Measurements from ENCODE around the gene TAS1R3.

TAS1R3 gene

DNA sequence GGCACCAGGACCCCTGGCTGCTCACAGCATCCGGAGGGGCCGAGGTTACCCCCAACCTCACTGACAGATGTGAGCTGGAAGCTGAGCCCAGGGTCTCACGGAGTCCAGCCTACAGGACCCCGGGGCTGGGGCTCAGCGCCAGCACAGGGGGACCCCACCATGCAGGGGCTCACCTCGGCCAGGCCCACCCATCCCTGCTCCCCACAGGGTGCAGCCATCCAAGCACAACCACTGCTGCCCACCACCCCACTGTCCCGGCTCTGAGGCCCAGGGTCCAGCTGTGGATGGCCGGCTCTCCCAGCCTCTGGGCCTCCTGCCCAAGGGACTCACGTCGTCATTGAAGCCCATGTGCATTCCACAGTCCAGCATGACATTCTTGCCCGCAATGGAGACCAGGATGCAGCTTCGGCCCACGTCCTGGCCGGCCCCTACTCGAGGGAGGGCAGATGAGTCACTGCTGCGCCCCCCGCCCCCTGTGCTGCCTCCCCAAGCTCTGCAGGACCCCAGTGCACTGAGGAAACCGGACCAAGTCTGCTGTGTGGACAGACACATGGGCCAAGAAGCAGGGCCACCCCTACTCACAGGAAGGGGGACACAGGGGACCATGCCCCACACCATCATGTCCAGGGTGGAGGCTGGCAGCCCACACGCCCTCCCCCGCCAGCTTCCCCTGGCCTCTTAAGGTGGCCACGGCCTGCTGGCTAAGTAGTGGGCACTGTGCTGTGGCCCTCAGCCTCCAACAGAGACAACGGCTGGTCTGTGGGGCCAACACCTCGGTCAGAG is 10.2 kb upstream of the TAS1R3 start:
- H3K4me3 ChIP-seq (ENCODE audit: low read depth, low read length) = no peak overlapping the region

DNA sequence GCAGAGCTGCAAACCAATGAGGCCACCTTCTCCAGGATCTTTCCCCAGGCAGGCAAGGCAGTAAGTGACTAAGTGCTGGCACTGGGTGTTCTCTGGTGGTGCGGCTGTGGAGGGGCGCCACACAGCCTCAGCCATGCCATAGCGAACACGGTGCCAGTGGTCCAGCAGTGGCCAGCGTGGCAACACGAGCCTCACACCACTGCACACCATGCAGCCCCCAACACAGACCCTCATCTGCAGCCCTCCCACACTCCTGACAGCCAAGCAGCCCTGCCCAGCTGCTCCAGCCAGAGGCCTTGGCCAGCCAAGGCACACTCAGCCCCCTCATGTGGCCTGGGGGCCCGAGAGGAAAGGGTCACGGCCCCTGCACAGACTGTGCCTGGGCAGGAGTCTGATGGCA is 9.6 kb upstream of the TAS1R3 start:
- no peak overlapping the region for H3K4me3 ChIP-seq (ENCODE audit: low read depth, low read length)

DNA sequence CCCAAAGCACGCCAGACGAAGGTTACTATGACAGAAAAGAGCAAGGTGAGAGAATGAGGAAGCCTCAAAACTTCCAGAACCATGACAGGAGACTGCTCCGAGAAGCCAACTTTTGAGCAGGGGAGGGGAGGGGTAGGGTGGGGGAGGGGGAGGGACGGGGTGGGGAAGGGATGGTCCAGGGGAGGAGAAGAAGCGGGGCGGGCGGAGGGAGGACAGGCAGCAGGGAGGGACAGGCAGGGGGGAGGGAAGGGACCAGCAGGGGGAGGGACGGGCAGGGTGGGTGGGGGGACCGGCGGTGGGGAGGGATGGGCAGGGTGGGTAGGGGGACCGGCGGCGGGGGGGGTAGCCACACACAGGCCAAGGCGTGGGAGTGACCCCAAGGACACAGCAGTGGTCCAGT is 8.7 kb upstream of the TAS1R3 start:
- H3K4me3 ChIP-seq (ENCODE audit: low read depth, low read length) = no peak overlapping the region

DNA sequence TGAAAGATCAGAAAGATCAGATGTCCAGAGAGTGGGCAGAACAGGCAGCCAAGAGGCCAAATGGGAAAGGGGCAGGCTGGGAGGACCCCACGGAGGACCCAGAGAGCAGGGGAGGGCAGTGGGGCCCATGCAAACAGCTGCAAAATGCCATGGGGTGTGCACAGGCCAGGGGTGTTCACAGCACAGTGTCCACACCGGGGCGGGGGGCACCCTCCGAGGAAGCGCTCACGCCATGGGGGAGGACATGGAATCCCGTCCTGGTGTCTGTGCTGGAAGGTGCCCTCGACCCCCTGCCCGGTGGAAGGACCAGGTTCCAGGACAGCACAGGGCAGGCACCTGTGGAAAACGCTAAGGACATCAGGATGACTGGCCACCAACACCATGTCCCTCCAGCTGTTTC is 8.1 kb upstream of the TAS1R3 start:
- no peak overlapping the region for H3K4me3 ChIP-seq (ENCODE audit: low read depth, low read length)

DNA sequence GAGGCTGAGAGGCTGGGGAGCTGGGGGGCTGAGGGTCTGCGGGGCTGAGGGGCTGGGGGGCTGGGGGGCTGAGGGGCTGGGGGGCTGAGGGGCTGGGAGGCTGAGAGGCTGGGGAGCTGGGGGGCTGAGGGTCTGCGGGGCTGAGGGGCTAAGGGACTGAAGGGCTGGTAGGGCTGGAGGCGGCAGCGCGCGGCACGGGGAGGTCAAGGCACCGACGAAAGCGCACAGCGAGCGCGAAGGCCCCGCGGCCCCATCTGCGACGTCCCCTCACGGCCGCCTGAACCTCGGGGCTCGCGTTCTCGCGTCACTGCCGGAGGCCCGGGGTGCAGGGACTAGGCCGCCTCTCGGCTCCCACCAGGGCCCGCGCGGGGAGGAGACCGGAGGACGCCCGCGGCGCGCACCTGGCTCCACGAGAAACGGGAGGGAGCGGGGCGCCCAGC is 7.0 kb upstream of the TAS1R3 start:
- peak overlapping the region; percentile 82 for H3K4me3 ChIP-seq (ENCODE audit: low read depth, low read length)

DNA sequence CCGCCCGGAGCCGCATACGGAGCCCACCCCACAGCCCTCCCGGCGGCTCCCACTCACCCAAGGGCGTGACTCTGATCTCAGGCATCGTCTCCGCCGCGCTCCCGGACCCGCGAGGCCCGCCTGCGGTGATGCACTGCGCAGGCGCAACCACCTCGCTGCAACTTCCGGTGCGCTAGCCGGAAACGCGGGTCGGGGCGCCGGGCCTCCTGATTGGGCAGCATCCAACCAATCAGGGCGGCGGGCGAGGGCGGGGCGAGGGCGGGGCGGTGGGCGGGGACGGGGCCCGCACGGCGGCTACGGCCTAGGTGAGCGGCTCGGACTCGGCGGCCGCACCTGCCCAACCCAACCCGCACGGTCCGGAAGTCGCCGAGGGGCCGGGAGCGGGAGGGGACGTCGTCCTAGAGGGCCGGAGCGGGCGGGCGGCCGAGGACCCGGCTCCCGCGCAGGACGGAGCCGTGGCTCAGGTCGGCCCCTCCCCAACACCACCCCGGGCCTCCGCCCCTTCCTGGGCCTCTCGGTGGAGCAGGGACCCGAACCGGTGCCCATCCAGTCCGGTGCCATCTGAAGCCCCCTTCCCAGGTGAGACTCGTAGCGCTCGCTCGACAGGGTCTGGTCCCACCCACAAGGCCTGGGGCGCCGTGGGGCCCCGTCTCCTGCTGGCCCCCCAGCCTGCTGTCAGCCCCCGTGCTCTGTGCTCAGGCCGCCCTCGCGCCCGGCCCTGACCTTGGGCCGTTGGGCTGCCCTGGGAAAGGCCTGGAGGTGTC is 6.4 kb upstream of the TAS1R3 start, which contains the start of the genes CPTP and INTS11:
Gene CPTP (plus strand): TSS at position 279 of the 764 bp plus-strand sequence. CDS start 2,109 bp downstream, outside the sequence.
Gene INTS11 (minus strand): TSS at position 137 of the 764 bp plus-strand sequence. CDS start 52 bp downstream, at position 85.
- peak within 1 kb of the TSS; percentile 82 for H3K4me3 ChIP-seq (ENCODE audit: low read depth, low read length)

DNA sequence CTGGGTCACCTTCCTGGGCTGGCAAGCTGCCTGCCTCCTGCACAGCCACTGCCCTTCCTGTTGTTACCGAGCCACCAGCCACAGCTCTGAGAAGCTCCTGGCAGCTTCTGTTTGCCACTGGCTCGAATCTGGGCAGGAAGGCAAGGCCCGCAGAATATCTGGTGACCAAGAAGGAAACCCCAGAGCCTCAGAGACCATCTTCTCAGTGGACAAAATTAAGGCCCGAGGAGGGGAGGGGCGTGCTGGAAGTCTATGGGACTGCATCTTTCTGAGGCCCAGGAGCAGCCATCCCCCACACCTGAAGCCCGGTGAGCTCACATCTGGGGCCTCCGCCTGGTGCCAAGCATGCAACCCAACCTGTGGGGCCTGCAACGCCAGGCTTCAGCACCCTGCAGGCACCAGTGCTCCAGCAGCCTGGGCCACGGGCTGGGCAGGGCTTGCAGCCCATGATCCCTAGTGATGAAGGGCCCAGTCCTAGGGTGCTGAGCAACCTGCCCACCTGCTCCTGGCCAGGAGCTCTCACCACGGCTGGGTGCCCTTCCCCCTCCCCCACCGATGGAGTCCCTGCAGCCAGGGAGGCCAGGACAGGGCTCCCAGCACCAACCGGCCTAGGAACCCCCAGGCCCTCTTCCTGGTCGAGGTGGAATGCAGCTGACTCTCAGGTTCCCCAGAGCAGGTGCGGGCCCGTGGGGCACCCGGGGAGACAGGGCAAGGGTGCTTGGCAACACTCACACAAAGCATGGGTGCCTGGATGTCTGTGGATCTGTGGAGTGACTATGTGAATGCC is 5.6 kb upstream of the TAS1R3 start:
- H3K4me3 ChIP-seq (ENCODE audit: low read depth, low read length) = peak overlapping the region; percentile 66

DNA sequence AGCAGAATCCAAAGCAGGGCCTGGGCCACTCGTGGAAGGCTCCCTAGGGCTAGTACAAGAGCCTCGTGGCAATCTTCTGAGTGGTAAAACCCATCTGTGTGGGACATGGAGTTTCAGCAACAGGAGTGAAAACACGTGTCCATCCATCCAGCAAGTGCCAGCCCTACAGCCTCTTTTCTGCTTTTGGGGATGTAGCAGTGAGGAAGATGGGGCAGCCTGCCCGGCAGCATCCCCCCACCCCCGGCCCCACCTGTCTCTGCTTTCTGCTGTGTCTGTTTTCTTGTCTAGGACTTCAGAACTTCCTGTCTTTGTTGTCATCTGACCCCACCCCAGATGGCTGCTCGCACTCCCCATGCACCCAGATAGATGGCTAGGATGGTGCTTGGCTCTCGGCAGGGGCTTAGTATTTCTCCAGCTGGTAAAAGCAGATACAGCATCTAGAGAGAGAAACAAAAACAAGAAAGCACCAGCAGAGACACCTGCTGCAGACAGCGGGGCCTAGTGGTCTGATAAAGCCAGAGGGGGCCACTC is 4.9 kb upstream of the TAS1R3 start:
- no peak overlapping the region for H3K4me3 ChIP-seq (ENCODE audit: low read depth, low read length)

DNA sequence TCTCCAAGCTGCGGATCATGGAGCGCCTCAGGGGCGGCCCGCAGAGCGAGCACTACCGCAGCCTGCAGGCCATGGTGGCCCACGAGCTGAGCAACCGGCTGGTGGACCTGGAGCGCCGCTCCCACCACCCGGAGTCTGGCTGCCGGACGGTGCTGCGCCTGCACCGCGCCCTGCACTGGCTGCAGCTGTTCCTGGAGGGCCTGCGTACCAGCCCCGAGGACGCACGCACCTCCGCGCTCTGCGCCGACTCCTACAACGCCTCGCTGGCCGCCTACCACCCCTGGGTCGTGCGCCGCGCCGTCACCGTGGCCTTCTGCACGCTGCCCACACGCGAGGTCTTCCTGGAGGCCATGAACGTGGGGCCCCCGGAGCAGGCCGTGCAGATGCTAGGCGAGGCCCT is 3.8 kb upstream of the TAS1R3 start:
- H3K4me3 ChIP-seq (ENCODE audit: low read depth, low read length) = no peak overlapping the region

DNA sequence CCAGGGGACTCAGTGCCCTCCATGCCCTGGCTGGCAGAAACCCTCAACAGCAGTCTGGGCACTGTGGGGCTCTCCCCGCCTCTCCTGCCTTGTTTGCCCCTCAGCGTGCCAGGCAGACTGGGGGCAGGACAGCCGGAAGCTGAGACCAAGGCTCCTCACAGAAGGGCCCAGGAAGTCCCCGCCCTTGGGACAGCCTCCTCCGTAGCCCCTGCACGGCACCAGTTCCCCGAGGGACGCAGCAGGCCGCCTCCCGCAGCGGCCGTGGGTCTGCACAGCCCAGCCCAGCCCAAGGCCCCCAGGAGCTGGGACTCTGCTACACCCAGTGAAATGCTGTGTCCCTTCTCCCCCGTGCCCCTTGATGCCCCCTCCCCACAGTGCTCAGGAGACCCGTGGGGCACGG is 2.8 kb upstream of the TAS1R3 start:
- no peak overlapping the region for H3K4me3 ChIP-seq (ENCODE audit: low read depth, low read length)

DNA sequence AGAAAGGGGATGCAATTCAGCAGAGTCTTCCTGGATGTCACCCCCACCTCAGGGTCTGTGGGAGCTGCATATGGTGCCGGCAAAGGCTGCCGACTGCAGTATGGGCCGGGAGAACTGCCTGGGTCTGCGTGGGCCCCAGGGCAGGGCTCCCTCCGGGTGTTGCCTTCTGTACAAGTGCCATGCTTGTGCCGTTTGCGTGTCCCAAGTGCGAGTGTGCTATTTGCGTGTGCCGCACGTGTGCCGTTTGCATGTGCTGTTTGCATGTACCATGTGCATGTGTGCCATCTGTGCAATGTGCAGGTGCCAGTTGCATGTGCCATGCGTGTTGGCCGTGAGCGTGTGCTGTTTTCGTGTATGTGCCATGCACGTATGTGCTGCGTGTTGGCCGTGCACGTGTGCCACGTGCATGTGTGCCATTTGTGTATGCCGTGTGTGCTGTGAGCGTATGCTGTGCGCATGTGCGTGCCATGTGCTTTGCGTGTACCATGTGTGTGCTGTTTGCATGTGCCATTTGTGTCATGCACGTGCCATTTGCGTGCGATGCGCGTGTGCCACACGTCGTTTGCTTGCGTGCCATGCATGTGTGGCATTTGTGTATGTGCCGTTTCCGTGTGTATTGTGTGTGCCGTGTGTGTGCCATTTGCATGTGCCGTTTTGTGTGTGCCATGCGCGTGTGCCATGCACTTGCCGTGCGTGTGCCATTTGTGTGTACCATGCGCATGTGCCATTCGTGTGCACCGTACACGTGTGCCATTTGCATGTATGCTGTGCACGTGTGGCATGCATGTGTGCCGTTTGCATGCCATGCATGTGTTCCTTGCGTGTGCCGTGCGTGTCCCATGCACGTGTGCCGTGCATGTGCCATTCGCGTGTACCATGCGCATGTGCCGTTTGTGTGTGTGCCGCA is 1.5 kb upstream of the TAS1R3 start:
- no peak overlapping the region for H3K4me3 ChIP-seq (ENCODE audit: low read depth, low read length)

DNA sequence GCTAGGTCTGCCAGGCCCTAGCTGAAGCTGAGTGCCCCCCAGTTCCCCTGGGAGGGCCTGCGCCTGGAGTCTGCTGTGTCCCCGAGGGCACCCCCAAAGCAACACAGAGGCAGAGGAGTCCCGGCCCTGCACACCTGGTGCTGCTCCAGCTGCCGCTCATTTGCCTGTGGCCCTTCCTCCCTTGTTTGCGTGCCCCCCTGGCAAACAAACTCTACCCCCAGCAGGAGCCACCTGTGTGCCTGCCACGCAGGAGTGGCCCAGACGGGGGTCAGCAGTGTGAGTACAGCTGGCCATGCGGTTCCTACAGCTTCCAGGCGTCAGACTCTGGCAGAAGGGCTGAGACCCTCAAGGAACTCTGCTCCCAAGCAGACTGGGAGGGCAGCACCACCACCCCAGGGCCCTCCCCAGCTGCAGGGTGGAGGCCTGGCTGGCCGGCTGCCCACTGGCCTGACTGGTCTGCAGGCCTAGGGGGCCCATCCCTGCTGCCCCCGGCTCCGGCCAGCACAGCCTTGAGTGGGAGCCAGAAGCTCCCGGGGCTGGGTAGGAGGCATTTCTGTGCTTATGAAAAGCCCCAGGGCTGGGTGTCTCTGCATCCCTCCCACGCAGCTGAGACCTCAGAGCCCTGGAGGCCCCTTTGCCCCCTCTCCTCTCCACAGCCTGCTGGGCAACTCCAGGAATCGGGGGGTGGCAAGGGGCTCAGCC is 563 bp upstream of the TAS1R3 start:
- H3K4me3 ChIP-seq (ENCODE audit: low read depth, low read length) = no peak overlapping the region

DNA sequence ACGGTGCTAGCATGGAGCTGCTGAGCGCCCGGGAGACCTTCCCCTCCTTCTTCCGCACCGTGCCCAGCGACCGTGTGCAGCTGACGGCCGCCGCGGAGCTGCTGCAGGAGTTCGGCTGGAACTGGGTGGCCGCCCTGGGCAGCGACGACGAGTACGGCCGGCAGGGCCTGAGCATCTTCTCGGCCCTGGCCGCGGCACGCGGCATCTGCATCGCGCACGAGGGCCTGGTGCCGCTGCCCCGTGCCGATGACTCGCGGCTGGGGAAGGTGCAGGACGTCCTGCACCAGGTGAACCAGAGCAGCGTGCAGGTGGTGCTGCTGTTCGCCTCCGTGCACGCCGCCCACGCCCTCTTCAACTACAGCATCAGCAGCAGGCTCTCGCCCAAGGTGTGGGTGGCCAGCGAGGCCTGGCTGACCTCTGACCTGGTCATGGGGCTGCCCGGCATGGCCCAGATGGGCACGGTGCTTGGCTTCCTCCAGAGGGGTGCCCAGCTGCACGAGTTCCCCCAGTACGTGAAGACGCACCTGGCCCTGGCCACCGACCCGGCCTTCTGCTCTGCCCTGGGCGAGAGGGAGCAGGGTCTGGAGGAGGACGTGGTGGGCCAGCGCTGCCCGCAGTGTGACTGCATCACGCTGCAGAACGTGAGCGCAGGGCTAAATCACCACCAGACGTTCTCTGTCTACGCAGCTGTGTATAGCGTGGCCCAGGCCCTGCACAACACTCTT is 1.1 kb downstream of the TAS1R3 start:
- H3K4me3 ChIP-seq (ENCODE audit: low read depth, low read length) = no peak overlapping the region

DNA sequence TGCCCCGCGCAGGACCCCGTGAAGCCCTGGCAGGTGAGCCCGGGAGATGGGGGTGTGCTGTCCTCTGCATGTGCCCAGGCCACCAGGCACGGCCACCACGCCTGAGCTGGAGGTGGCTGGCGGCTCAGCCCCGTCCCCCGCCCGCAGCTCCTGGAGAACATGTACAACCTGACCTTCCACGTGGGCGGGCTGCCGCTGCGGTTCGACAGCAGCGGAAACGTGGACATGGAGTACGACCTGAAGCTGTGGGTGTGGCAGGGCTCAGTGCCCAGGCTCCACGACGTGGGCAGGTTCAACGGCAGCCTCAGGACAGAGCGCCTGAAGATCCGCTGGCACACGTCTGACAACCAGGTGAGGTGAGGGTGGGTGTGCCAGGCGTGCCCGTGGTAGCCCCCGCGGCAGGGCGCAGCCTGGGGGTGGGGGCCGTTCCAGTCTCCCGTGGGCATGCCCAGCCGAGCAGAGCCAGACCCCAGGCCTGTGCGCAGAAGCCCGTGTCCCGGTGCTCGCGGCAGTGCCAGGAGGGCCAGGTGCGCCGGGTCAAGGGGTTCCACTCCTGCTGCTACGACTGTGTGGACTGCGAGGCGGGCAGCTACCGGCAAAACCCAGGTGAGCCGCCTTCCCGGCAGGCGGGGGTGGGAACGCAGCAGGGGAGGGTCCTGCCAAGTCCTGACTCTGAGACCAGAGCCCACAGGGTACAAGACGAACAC is 1.8 kb downstream of the TAS1R3 start:
- no peak overlapping the region for H3K4me3 ChIP-seq (ENCODE audit: low read depth, low read length)

DNA sequence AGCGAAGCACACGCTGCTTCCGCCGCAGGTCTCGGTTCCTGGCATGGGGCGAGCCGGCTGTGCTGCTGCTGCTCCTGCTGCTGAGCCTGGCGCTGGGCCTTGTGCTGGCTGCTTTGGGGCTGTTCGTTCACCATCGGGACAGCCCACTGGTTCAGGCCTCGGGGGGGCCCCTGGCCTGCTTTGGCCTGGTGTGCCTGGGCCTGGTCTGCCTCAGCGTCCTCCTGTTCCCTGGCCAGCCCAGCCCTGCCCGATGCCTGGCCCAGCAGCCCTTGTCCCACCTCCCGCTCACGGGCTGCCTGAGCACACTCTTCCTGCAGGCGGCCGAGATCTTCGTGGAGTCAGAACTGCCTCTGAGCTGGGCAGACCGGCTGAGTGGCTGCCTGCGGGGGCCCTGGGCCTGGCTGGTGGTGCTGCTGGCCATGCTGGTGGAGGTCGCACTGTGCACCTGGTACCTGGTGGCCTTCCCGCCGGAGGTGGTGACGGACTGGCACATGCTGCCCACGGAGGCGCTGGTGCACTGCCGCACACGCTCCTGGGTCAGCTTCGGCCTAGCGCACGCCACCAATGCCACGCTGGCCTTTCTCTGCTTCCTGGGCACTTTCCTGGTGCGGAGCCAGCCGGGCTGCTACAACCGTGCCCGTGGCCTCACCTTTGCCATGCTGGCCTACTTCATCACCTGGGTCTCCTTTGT is 2.6 kb downstream of the TAS1R3 start:
- H3K4me3 ChIP-seq (ENCODE audit: low read depth, low read length) = no peak overlapping the region

DNA sequence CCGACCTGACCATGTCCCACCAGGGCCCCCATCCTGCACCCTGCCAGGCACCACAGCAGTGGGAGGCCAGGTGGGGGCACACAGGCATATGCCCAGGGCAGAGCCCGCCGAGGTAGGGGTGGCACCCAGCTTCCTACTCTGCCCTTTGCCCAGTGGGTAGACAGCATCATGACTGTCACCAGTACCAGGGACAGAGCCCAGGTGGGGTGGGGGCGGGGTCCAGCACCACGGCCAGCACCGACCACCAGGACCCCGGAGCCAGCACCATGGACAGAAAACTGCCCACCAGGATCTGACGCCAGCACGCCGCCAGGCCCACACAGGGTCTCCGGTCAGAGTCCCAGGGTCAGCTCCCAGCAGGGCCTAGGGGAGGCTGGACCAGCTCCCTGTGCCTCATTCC is 3.8 kb downstream of the TAS1R3 start:
- H3K4me3 ChIP-seq (ENCODE audit: low read depth, low read length) = no peak overlapping the region

DNA sequence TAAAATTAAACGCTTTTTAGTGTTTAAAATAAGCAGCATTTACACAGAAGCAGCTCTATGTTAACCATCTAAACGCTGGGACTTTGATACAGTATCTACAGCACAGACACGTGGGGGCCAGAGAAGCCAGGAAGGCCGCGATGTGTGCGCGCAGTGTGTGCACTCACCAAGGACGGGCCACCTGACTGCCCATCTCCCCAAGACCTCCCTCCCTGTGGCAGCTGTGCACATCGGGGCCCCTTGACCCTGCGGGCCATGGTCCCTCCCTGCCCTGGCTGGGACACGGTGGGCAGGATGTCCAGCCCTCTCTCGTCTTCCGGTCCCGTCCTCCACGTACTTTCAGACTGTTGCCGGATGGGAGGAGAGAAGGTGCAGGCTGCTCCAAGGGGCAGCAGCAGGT is 4.2 kb downstream of the TAS1R3 start:
- no peak overlapping the region for H3K4me3 ChIP-seq (ENCODE audit: low read depth, low read length)
